Panc1 (cell line): ENCODE results near the gene ADAMTS10.

Experiments
- CTCF ChIP-seq: fragments of 450-650 bp; IDR thresholded peaks from 2 replicates; pipeline ENCODE4 v1.5.1; 2017; ENCODE audit warnings: mild to moderate bottlenecking
- POLR2AphosphoS5 ChIP-seq: IDR thresholded peaks from 2 replicates; pipeline ENCODE4 v1.6.1; 2012; ENCODE audit warnings: mild to moderate bottlenecking, low read depth, low read length, moderate library complexity
- REST ChIP-seq, 2 experiments: IDR thresholded peaks; 2 replicates each; pipeline ENCODE4 v1.6.1; 2011 to 2012; ENCODE audit warnings: low read depth in 2 of 2, control low read depth in 1 of 2, low read length in 1 of 2, mild to moderate bottlenecking in 1 of 2, moderate library complexity in 1 of 2; ENCODE audit not compliant: insufficient read depth in 1 of 2
- SIN3A ChIP-seq: IDR thresholded peaks from 2 replicates; pipeline ENCODE4 v1.6.1; 2012; ENCODE audit warnings: low read depth, mild to moderate bottlenecking, low read length, moderate library complexity, borderline replicate concordance; ENCODE audit not compliant: insufficient read depth

- no peak for TF ChIP-seq CTCF
- TF ChIP-seq SIN3A: no peak
- no peak for TF ChIP-seq REST (IDR thresholded peaks at IDR 0.05; ENCODE audit: insufficient read depth in 1 of 2, low read depth in 2 of 2, low read length in 1 of 2)
- no peak for TF ChIP-seq POLR2AphosphoS5
Observed at GRCh38 chr19:8607386-8607785, 3.1 kb downstream of the ADAMTS10 start.
